KMS-11 (cell line): Measurements from ENCODE around the gene IL1RAPL1.

Source experiments
- H2AFZ ChIP-seq: fragments of 200-600 bp; sonication (generic); 2 replicates; pipeline ENCODE4 v1.6.1; 2016; ENCODE audit warnings: antibody characterized with exemption, mixed run types, low read depth
- H3K27ac ChIP-seq: fragments of 200-600 bp; sonication (generic); 2 replicates; pipeline ENCODE4 v1.6.1; 2016; ENCODE audit warnings: mild to moderate bottlenecking, mixed run types
- H3K27me3 ChIP-seq: fragments of 200-600 bp; sonication (generic); 2 replicates; pipeline ENCODE4 v1.6.1; 2017; ENCODE audit warnings: mild to moderate bottlenecking, low read depth, mixed run types, moderate library complexity; ENCODE audit not compliant: insufficient read depth
- H3K36me3 ChIP-seq: fragments of 200-600 bp; sonication (generic); 2 replicates; pipeline ENCODE4 v1.6.1; 2017; ENCODE audit warnings: mild to moderate bottlenecking, mixed run types; ENCODE audit not compliant: insufficient read depth
- H3K4me1 ChIP-seq: fragments of 200-600 bp; sonication (generic); 2 replicates; pipeline ENCODE4 v1.6.1; 2016; ENCODE audit warnings: mild to moderate bottlenecking, low read depth, mixed run types; ENCODE audit not compliant: poor library complexity, severe bottlenecking
- H3K4me2 ChIP-seq: fragments of 200-600 bp; sonication (generic); 2 replicates; pipeline ENCODE4 v1.7.0; 2016; ENCODE audit warnings: mild to moderate bottlenecking, mixed run types
- H3K4me3 ChIP-seq: fragments of 200-600 bp; sonication (generic); IDR thresholded peaks from 2 replicates; pipeline ENCODE4 v1.6.1; 2017; ENCODE audit warnings: low read depth, low read length, mixed read lengths; ENCODE audit not compliant: insufficient read depth
- H3K79me2 ChIP-seq: fragments of 200-600 bp; sonication (generic); 2 replicates; pipeline ENCODE4 v1.6.1; 2016; ENCODE audit warnings: low read depth, mixed run types; ENCODE audit not compliant: insufficient read depth
- H3K9ac ChIP-seq: fragments of 200-600 bp; sonication (generic); 2 replicates; pipeline ENCODE4 v1.6.1; 2016; ENCODE audit warnings: mild to moderate bottlenecking, mixed run types
- H4K20me1 ChIP-seq: fragments of 200-600 bp; sonication (generic); 2 replicates; pipeline ENCODE4 v1.6.1; 2016; ENCODE audit warnings: mild to moderate bottlenecking, mixed run types; ENCODE audit not compliant: insufficient read depth
- TF ChIP-seq, protein P1 (sequence below): fragments of 200-600 bp; sonication (generic); conservative IDR thresholded peaks from 2 replicates; pipeline ENCODE4 v1.6.1; 2017; ENCODE audit warnings: low read depth, mild to moderate bottlenecking, antibody characterized with exemption, low read length, moderate library complexity, mixed read lengths

IL1RAPL1 gene

GRCh38 chrX:29590921-29591320 lies 1003.7 kb downstream of the IL1RAPL1 start:
- Histone ChIP-seq H3K36me3 (no peaks in the 10 kb centered on the region), H3K79me2 (no peaks in the 10 kb centered on the region), H3K4me1 (no peaks in the 10 kb centered on the region), H3K9ac (no peak overlapping the region), H3K4me3 (no peak overlapping the region), H4K20me1 (no peaks in the 10 kb centered on the region), H3K27ac (no peak overlapping the region), H3K27me3 (no peaks in the 10 kb centered on the region), H2AFZ (no peak overlapping the region), H3K4me2 (no peak overlapping the region)
- TF ChIP-seq, protein P1, sequence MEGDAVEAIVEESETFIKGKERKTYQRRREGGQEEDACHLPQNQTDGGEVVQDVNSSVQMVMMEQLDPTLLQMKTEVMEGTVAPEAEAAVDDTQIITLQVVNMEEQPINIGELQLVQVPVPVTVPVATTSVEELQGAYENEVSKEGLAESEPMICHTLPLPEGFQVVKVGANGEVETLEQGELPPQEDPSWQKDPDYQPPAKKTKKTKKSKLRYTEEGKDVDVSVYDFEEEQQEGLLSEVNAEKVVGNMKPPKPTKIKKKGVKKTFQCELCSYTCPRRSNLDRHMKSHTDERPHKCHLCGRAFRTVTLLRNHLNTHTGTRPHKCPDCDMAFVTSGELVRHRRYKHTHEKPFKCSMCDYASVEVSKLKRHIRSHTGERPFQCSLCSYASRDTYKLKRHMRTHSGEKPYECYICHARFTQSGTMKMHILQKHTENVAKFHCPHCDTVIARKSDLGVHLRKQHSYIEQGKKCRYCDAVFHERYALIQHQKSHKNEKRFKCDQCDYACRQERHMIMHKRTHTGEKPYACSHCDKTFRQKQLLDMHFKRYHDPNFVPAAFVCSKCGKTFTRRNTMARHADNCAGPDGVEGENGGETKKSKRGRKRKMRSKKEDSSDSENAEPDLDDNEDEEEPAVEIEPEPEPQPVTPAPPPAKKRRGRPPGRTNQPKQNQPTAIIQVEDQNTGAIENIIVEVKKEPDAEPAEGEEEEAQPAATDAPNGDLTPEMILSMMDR = no peak

- Histone ChIP-seq H3K4me1 (no peaks in the 10 kb centered on the region), H3K27me3 (no peaks in the 10 kb centered on the region), H3K27ac (no peak overlapping the region), H3K36me3 (no peaks in the 10 kb centered on the region), H2AFZ (no peak overlapping the region), H3K79me2 (no peaks in the 10 kb centered on the region), H3K9ac (no peak overlapping the region), H4K20me1 (no peaks in the 10 kb centered on the region), H3K4me3 (no peak overlapping the region), H3K4me2 (no peak overlapping the region)
- TF ChIP-seq, protein P1 = no peak
Measured at GRCh38 chrX:29604381-29604780, 1017.1 kb downstream of the IL1RAPL1 start.

- Histone ChIP-seq H3K79me2 (no peaks in the 10 kb centered on the region), H3K36me3 (no peaks in the 10 kb centered on the region), H3K27ac (no peak overlapping the region), H3K9ac (no peak overlapping the region), H4K20me1 (no peaks in the 10 kb centered on the region), H3K27me3 (no peaks in the 10 kb centered on the region), H2AFZ (no peak overlapping the region), H3K4me3 (no peak overlapping the region), H3K4me2 (no peak overlapping the region), H3K4me1 (no peaks in the 10 kb centered on the region)
- TF ChIP-seq, protein P1 = no peak
Measured at GRCh38 chrX:29617276-29617675, 1030.0 kb downstream of the IL1RAPL1 start.

- H3K27me3 ChIP-seq = no peaks in the 10 kb centered on the region
Measured at GRCh38 chrX:29617725-29618124, 1030.5 kb downstream of the IL1RAPL1 start.

More at GRCh38 chrX:29617725-29618124, 1030.5 kb downstream of the IL1RAPL1 start:
- H3K9ac ChIP-seq = no peak overlapping the region
- TF ChIP-seq, protein P1 = no peak
- no peaks in the 10 kb centered on the region for H3K79me2 ChIP-seq
- H3K4me3 ChIP-seq = no peak overlapping the region
- H3K27ac ChIP-seq = no peak overlapping the region
- no peak overlapping the region for H2AFZ ChIP-seq
- no peaks in the 10 kb centered on the region for H4K20me1 ChIP-seq
- H3K4me2 ChIP-seq = no peak overlapping the region
- H3K36me3 ChIP-seq = no peaks in the 10 kb centered on the region
- H3K4me1 ChIP-seq = no peaks in the 10 kb centered on the region
